ENCODE results near the gene CAPNS2.
"Not testable (repeated sequence)": the region's sequence is repeated elsewhere in the genome, so short reads cannot be mapped to it uniquely, and the experiment has no call there.

GRCh38 chr16:55615670-55616069 lies 49.2 kb downstream of the CAPNS2 start:
- TF ChIP-seq ZNF384 (IDR thresholded peaks at IDR 0.05); FOXM1 (IDR thresholded peaks at IDR 0.05; ENCODE audit: borderline replicate concordance); LEF1 (IDR thresholded peaks at IDR 0.05; ENCODE audit: borderline replicate concordance): not testable (repeated sequence)
